Fibroblast of skin of right biceps (primary cell): Measurements from ENCODE around the gene CHST8.
"Not testable (repeated sequence)": the region's sequence is repeated elsewhere in the genome, so short reads cannot be mapped to it uniquely, and the experiment has no call there.

Experiments used
- DNase-seq: peaks from one replicate; pipeline ENCODE4 v3.0.0-alpha.2; 2013

Gene CHST8, protein sequence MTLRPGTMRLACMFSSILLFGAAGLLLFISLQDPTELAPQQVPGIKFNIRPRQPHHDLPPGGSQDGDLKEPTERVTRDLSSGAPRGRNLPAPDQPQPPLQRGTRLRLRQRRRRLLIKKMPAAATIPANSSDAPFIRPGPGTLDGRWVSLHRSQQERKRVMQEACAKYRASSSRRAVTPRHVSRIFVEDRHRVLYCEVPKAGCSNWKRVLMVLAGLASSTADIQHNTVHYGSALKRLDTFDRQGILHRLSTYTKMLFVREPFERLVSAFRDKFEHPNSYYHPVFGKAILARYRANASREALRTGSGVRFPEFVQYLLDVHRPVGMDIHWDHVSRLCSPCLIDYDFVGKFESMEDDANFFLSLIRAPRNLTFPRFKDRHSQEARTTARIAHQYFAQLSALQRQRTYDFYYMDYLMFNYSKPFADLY

DNA sequence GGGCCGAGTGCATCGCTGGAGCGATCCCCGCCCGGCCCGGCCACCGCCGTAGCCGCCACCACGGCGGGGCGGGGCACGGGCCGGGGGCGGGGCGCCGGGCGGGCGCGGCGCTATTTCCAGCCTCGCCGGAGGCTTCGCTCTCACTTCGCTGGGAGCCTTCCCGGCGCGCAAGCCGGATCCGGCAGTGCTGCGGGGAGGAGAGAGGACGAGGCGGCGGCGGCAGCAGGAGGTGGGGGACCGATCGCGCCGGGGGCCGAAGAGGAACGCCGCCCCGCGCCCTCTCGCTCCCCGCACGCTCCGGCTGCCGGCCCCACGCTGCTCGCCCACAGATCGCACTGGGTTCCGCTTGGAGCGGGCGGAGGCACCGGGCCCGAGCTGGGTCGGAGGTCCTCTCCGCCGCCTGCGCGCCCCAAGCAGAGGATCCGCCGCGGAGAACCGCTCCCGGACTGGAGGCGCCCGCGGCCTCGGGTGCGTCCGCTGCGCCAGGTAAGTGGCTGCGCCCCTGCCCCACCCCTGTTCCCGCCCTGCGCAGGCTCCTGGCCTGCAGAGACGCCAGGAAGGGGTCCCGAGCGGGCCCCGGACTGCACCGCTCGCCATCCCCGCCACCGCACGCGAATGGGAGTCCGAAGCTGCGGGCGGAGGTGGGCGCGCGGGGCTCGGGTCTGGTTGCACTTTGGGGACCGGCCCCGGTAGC, at the start of gene CHST8:
Gene CHST8, plus strand, starts transcription at position 143 of the 694 bp plus-strand sequence. CDS start 67,309 bp downstream, outside the sequence.
- peak; percentile 43 for DNase-seq

GRCh38 chr19:33572929-33573328, 48.8 kb upstream of the CHST8 start:
- DNase-seq = no peak

- DNase-seq = no peak
Observed at GRCh38 chr19:33574824-33575223, 46.9 kb upstream of the CHST8 start.

DNA sequence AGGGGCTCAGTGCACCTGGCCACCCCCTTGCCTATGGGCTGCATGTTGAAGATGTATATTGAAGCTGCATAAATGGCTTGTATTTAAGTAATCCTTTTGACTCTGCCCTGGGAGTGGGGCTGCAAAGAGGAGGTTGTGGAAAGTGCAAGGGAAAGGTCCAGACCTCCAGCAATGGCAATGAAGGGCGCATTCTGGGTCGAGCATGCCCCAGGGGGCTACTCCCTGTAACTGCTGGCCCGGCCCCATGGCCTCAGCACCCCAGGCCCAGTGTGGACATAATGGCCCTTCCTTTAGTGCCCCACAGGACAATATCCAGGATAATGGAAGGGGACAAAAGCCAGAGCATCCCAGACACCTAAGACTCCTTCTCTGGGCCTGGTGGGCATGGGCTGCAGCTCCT, 43.1 kb upstream of the CHST8 start:
- DNase-seq = no peak

DNA sequence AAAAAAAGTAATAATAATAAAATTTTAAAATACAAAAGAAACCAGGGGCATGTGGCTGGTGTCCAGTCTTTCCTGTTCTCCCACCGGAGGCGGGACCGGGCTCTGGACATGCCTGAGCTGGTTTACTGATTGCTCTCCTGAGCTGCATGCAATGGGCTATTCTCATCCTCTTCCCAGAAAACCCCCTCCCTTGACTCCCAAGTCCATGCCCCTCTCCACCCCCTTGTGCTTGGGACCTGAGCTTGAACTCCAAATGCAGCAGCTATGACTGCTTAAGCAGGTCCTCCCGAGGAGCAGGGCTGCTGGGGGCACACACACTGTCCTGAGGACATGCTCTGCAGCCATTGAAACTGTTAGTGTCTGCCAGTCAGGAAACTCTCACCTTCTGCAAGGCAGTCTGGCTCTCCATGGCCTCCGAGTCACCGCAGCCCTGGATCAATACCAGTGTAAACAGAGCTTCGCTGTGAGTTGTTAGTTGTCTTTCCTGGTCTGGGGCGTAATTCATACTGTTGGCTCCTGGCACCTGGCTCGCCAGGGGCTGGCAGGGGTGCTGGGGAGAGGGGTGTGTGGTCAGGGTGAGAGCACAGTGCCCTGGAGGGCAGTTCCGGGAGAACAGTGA, 41.6 kb upstream of the CHST8 start:
- DNase-seq = no peak

DNA sequence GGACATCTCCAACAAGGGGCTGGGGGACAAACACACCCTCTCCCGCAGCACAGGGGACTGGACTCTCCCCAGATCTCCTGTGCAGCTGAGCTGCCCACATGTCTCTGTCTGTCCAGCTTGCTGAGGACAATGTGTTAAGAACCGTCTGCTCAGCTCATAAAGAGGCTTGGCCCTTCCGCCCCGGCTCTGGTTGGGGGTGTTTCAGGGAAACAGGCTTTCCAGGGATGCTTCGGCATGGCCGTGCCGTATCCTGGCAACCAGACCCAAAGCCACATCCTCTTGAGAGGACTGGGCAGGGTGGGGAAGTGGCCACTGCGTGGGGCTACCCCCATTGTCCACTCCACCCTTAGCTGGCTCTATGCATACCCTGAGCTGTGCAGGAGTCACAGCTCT, 41.1 kb upstream of the CHST8 start:
- DNase-seq = no peak

DNA sequence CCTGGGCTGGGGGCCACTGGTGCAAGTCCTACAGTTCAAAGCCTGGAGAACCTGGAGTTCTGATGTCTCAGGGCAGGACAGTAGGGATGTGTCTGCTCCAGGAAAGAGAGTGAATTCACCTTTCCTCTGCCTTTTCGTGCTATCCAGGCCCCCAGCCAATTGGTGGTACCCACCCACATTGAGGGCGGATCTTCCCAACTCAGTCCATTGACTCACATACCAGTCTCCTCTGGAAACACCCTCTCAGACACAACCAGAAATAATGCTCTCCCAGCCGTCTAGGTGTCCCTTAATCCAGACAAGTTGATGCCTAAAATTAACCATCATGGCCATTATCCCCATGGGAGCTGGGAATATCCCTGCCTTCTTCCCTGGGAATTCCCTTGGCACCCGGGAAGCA, 38.8 kb upstream of the CHST8 start:
- DNase-seq = no peak

GRCh38 chr19:33587150-33587549, 34.6 kb upstream of the CHST8 start:
- no peak for DNase-seq

DNA sequence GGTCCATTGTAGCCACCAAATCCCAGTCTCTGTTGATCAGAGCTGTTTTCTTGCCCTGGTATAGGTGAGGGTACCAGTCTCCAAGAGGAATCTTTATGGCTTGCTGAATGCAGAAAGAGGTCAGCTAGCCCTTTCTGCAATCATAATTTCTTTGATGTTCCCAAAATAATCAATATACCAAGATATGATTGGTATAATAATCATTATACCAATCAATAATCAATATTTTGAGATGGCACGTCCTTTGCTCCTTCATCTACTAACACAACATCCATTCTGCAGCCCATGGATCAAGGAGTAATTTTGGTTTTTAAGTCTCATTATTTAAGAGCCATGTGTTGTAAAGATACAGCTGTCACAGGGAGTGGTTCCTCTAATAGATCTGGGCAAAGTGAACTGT, 31.5 kb upstream of the CHST8 start:
- no peak for DNase-seq

GRCh38 chr19:33595783-33596182, 26.0 kb upstream of the CHST8 start:
- no peak for DNase-seq

DNA sequence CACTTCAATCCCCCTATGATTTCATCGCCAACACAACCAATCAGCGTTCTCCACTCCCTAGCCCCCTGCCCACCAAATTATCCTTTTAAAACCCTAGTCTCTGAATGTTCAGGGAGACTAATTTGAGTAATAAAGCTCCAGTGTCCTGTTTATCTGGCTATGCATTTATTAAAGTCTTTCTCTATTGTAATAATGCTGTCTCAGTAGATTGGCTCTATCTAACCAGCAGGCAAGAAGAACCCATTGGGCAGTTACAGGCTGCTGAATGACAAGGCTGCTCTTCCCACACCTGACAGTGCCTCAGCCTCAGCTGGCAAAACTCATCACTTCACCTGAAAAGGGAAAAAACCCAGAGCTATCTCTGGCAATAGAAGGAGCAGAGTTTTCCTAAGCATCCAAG, 20.2 kb upstream of the CHST8 start:
- DNase-seq = no peak

DNA sequence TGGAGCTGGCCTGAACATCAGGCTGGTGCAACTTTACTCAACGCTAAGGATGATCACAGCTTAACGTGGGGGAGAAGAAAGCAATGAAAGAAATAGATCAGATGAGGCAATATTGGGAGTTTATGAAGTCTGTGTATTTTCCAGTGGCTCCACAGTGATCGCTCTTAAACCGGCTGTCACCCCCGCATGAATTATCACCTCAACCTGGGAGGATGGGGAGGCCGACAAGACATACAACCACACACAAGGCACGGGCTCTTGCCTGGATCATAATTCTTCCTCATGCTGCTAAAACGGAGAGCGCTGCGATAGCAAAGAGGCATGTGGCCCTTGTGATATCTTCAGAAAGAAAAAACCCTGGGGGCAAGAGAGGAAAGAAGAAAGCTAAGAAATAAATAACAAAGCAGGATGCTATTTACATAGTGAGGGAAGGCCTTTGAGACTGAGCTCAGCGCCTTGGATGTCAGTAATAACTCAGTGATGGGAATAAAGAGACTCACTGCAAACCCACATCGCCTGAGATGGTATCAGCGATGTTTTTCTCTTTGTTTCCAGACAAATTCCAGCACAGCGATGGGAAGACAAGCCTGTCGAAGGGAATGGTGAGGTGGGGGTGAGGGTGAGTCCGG, 19.1 kb upstream of the CHST8 start:
- no peak for DNase-seq

- DNase-seq = no peak
Observed at GRCh38 chr19:33603377-33603776, 18.4 kb upstream of the CHST8 start.

DNA sequence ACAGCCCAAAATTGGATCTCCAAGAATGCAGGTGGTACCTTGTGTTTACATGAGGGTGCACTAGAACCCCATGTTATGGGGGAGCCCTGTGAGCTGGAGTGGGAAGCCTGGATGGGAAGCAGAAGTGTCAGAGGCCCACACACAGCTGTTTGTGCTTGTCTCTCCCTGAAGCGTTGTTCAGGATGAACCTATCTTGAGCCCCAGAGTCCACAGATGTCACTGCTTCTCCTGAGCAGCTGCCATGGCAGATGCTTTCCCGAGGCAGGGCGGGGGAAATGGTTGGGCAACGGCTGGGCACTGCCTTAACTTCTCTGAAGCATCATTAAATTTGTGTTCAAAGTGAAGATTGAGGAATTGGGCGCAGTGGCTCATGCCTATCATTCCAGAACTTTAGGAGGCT, 17.1 kb upstream of the CHST8 start:
- no peak for DNase-seq

DNA sequence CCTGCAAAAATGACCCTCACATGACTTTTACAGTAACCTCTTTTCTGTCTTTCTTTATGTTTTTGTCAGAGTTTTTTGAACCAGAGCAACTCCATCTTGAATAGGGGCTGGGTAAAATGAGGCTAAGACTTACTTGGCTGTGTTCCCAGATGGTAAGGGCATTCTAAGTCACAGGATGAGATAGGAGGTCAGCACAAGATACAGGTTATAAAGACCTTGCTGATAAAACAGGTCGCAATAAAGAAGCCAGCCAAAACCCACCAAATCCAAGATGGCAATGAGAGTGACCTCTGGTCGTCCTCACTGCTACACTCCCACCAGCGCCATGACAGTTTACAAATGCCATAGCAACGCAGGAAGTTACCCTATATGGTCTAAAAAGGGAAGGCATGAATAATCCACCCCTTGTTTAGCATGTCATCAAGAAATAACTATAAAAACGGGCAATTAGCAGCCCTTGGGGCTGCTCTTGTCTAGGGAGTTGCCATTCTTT, 15.9 kb upstream of the CHST8 start:
- not testable (repeated sequence) for DNase-seq

DNA sequence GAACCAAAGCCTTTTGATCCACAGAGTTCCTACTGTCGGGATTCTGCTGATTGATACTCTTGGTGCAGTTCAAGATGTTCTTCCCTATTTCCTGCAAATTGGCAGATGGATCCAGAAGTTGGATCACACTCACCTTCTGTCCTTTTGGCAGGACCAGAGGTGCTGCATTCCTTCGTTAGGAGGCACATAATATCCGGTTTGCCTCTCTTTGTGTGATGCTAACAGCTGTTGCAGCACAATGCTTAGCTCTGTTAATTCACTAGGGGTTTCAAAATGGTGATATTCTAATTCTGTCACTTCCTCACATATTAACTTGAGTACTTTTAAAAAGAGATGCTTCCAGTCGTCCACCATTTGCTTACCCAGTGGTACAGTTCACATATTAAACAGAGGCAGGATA, 15.2 kb upstream of the CHST8 start:
- no peak for DNase-seq

GRCh38 chr19:33609353-33609752, 12.4 kb upstream of the CHST8 start:
- DNase-seq = no peak

GRCh38 chr19:33610588-33610987, 11.2 kb upstream of the CHST8 start:
- no peak for DNase-seq

DNA sequence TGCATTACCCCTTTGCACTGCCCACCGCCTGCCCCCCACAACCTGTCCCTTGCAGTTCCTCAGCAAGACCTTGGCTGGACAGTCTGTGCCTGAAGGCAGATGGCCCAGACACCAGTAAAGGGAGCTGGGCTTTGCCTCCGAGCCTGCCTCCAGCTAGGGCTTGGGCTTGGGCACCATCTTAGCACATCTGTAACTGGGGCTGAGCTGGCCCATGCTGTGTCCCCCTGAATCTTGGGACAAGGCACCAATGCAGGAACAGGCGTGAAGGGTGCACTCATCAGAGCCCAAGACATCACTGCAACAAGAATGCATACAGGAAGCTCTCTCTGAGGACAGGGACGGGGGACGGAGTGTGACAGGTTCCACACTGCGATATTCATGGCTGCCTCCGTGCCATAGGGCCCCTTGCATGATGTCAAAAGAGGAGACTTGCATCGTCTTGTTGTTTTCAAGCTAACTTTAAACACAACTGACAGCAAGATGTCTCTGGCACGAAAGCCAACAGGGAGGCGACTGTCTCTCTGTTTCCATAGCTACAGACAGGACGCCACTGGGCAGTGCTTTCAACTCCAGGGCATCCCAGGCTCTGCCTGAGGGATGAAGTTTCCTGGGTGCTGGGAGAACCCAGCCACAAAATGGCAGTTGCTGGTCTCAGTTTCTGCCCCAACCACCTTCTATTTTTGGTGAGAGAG, 8.7 kb upstream of the CHST8 start:
- no peak for DNase-seq

GRCh38 chr19:33613620-33614000, 8.1 kb upstream of the CHST8 start:
- no peak for DNase-seq

- no peak for DNase-seq
Observed at GRCh38 chr19:33616346-33616745, 5.4 kb upstream of the CHST8 start.

DNA sequence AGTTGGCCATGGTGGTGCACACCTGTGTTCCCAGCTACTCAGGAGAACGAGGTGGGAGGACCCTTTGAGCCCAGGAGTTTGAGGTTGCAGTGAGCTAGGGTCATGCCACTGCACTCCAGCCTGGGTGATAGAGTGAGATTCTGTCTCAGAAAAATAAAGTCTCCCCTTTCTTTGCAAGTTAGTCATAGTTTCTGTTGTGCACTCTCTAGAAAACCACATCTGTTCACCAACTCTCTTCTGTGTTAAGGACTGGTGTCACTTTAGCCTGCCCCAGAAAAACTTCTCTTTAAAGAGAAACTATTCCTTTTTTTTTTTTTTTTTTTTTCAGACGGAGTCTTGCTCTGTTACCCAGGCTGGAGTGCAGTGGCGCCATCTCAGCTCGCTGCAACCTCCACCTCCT, 4.9 kb upstream of the CHST8 start:
- no peak for DNase-seq

DNA sequence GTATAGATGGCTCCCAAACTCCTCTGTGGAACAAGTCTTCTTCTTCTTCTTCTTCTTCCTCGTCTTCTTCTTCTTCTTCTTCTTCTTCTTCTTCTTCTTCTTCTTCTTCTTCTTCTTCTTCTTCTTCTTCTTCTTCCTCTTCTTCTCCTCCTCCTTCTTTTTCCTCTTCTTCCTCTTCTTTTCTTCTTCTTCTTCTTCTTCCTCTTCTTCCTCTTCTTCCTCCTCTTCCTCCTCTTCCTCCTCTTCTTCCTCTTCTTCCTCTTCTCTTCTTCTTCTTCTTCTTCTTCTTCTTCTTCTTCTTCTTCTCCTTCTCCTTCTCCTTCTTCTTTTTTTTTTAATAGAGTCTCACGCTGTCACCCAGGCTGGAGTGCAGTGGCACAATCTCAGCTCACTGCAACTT, 3.4 kb upstream of the CHST8 start:
- DNase-seq = not testable (repeated sequence)
